Endometrium (tissue), 2 donors: ENCODE results near the gene TEX29.

ENCODE experiments used
- FAIRE-seq: peaks from 2 replicates; lab custom pipeline; 2012; peaks lifted over from hg19 to GRCh38; lab: Jason Lieb, UNC
- donor health status: control.
- donor health status: control.

The TEX29 gene

GRCh38 chr13:111291908-111292307 is 28.5 kb upstream of the TEX29 start:
- FAIRE-seq: no peak

DNA sequence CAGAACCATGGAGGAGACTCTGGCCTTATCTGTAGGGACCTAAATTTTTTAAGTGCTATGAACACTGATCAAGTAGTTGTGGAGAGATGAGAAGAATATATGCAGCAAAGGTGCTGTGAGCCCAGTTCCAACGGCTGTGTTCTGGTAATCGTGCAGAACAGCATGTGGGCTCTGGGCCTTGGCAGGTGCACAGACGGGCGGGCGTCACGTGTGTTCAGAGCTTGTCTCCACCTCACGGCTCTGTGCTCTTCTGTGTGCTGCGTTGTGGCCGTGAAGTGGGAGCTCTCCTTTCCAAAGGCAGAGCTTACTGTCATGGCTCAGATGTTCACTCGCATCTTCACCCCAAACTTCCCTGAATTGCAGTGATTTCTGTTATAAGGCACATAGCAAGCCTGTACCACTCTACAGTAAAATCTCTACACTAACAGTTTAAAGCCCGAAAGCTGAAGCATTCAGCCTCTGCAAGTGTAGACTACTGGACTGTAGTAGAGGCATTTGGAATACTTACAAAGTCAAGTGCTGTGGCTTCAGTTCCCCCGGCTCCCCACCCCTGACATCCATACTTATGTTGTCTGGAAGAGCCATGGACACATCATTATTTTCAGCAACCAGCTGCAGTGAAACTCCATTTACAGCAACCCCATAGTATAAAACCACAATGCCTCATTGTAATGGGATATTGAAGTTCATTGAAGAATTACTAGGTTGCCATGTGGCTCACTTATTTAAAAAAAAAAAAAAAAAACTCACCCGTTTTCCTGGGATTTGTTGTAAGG is 27.5 kb upstream of the TEX29 start:
- FAIRE-seq: no peak

- no peak for FAIRE-seq
Observed at GRCh38 chr13:111295886-111296285, 24.6 kb upstream of the TEX29 start.

DNA sequence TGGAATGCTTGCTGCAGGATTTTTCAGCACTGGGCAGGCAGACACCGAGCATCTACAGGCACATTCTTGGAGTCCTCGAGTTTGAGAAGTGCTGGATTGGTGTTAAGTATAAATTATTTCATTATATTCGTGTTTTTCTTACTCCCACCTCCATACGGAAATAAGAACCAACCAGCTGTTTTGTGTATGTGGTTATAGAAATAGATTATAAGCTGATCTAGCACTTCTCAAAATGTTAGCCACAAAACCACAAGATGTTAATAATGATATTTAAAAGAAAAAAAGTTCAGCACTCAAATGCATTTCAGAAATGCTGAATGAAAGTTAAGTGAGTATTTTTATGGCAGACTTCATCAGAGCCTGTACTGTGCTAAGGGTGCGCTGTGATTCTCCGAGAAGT is 24.0 kb upstream of the TEX29 start:
- FAIRE-seq: no peak

- no peak for FAIRE-seq
Observed at GRCh38 chr13:111298214-111298975, 22.0 kb upstream of the TEX29 start.

DNA sequence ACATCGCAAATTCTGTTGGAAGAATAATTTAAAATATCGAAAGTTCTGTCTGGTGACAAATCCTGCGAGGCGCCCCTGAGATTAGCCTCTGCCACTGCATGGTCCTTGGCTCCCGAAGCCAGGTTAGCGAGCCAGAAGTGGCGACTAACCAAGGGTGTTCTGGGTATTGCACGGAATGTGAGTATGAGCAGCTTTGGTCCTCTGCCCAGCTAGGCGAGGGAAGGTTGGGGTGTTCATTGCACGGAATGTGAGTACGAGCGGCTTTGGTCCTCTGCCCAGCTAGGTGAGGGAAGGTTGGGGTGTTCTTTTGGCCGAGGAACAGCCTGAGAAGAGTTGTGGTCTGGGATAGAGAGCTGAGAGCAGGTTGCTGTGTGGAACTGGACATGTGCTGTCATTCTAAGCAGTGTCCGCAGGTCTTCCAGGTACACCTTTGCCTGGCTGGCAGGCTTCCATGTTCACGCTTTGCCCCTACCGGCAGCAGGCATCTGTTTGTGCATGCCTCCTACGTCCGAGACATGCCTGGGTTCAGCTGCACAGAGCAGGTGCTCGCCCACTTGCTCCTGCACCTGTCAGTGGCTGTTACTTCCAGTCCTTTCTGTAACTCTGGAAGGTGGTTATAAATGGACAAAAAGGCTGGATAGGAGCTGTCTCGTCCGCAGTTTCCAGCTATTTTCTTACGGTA is 18.3 kb upstream of the TEX29 start:
- no peak for FAIRE-seq

GRCh38 chr13:111303559-111303958 is 16.9 kb upstream of the TEX29 start:
- FAIRE-seq: no peak

- FAIRE-seq: no peak
Observed at GRCh38 chr13:111304041-111304544, 16.3 kb upstream of the TEX29 start.

- FAIRE-seq: no peak
Observed at GRCh38 chr13:111304603-111305289, 15.7 kb upstream of the TEX29 start.

DNA sequence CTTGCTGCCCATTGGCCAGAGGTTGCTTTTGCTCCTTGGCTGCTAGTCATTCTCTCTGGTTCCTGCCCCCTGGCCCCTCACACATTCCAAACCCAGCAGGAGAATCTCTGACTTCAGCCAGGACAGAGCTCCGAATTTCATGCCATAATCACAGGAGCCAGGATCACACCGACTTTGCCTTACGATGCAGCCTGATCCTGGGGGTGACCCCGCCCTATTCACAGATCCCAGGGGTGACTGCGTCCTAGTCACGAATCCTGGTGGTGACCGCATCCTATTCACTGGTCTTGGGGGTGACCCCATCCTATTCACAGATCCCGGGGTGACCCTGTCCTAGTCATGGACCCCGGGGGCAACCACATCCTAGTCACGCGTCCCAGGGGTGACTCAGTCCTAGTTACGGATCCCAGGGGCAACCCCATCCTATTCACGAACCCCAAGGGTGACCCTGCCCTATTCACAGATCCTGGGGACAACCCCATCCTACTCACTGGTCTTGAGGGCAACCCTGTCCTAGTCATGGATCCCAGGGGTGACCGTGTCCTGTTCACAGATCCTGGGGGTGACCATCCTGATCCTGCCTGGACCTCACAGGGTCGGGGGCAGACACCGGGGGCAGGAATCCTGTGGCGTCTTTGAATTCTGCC is 7.4 kb upstream of the TEX29 start:
- no peak for FAIRE-seq

- no peak for FAIRE-seq
Observed at GRCh38 chr13:111313911-111314425, 6.5 kb upstream of the TEX29 start.

- no peak for FAIRE-seq
Observed at GRCh38 chr13:111314852-111315251, 5.6 kb upstream of the TEX29 start.

GRCh38 chr13:111315347-111315995 is 5.0 kb upstream of the TEX29 start:
- no peak for FAIRE-seq

- no peak for FAIRE-seq
Observed at GRCh38 chr13:111316161-111316730, 4.2 kb upstream of the TEX29 start.

- no peak for FAIRE-seq
Observed at GRCh38 chr13:111317042-111317550, 3.3 kb upstream of the TEX29 start.

DNA sequence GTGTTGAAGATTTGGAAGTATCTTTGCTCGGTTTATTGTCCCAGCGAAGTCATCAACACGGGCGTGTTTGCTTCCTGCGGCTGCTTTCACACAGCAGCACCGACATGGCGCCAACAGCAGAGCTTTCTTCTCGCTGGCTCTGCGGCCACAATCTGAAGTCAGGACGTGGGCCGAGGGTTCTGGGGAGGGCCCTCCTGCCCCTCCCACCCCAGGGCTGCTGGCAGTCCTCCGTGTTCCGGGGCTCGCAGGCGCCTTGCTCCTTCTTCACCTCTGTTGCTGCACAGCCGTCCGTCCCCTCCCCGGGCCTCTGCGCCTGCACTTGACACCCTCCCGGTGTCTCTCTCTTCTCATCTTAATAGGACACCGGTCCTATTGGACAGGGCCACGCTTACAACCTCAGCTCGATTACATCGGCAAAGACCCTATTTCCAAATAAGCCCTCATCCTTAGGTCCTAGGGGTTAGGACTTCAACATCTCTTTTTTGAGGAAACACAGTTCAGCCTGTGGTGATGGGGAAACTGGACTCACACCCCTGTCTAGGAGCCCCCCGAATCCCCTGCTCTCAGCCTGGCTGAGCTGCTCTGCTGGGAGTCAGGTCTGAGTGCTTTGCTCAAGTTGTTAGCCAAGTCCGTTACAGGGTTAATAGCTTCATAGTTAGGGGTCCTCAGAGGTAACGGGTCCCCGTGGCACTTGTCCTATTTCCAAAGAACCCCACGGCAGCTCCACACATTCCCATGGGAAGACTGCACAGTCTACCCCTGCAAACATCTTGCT is 2.7 kb upstream of the TEX29 start:
- FAIRE-seq: no peak

GRCh38 chr13:111318386-111318785 is 2.1 kb upstream of the TEX29 start:
- FAIRE-seq: no peak

- no peak for FAIRE-seq
Observed at GRCh38 chr13:111319521-111319920, 921 bp upstream of the TEX29 start.
